GM18858 (cell line): ENCODE results near the gene ST3GAL3.

Experiments
- ATAC-seq: cut with Tn5 transposase; IDR thresholded peaks from one replicate; pipeline ENCODE4 v1.9.1; 2021; ENCODE audit not compliant: unreplicated experiment

ST3GAL3 gene

GRCh38 chr1:43849670-43850069 lies 142.3 kb downstream of the ST3GAL3 start:
- ATAC-seq = no peak

DNA sequence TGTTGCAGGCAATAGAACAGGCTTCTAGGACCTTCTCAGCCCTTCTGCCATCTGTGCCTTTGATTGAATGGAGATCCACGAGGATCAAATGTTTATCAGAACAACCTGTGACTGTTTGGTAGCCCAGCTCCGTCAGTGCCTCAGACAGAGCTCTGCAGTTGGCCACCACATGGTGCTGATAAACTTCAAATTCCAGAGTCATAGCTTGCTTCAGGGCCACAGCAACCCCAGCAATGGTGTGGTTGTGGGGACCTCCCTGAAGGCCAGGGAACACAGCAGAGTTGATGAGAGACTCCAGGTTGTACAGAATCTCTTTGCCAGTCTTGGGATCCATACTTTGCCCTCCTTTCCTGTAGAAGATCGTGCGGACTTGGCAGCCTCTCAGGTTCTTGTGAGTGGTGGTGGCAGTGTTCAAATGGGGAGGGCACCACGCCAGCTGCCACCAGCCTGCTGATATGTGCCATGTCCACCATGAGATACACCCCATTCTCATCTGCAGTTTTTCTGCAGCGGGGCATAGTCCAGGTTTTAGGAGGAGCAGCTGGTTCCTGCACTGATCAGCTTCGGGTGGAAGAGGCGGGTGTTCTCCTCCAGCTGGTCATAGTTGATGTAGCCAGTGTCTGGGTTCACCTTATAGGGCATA lies 143.4 kb downstream of the ST3GAL3 start:
- ATAC-seq = no peak

GRCh38 chr1:43851561-43852338 lies 144.4 kb downstream of the ST3GAL3 start:
- no peak for ATAC-seq

GRCh38 chr1:43853161-43853921 lies 146.0 kb downstream of the ST3GAL3 start:
- no peak for ATAC-seq

- ATAC-seq = no peak
These were observed 147.1 kb downstream of the ST3GAL3 start for GRCh38 chr1:43854473-43854872.

GRCh38 chr1:43856188-43856587 lies 148.9 kb downstream of the ST3GAL3 start:
- no peak for ATAC-seq

GRCh38 chr1:43857163-43857562 lies 149.8 kb downstream of the ST3GAL3 start:
- ATAC-seq = no peak

DNA sequence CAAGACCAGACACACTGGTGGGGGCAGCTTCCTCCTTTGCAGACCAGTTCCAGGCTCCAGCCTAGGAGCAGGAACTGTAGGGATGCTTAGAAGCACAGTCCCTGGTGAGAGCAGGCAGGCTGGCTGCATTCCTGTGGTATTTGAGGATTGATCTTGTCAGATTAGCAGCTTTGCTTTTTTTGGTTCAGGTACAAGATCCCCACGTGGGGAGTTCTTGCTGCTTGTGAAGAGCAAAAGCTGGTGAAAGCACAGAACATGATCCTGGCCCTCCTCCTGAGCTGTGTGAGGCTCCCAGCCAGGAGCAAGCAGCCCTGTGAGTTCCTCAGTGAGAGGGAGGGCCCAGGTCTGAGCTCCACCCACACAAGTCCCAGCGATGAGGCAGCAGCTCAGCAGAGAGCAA lies 151.0 kb downstream of the ST3GAL3 start:
- ATAC-seq = no peak

- ATAC-seq = no peak
These were observed 154.0 kb downstream of the ST3GAL3 start for GRCh38 chr1:43861337-43861736.

GRCh38 chr1:43861988-43862735 lies 154.8 kb downstream of the ST3GAL3 start:
- ATAC-seq = no peak

DNA sequence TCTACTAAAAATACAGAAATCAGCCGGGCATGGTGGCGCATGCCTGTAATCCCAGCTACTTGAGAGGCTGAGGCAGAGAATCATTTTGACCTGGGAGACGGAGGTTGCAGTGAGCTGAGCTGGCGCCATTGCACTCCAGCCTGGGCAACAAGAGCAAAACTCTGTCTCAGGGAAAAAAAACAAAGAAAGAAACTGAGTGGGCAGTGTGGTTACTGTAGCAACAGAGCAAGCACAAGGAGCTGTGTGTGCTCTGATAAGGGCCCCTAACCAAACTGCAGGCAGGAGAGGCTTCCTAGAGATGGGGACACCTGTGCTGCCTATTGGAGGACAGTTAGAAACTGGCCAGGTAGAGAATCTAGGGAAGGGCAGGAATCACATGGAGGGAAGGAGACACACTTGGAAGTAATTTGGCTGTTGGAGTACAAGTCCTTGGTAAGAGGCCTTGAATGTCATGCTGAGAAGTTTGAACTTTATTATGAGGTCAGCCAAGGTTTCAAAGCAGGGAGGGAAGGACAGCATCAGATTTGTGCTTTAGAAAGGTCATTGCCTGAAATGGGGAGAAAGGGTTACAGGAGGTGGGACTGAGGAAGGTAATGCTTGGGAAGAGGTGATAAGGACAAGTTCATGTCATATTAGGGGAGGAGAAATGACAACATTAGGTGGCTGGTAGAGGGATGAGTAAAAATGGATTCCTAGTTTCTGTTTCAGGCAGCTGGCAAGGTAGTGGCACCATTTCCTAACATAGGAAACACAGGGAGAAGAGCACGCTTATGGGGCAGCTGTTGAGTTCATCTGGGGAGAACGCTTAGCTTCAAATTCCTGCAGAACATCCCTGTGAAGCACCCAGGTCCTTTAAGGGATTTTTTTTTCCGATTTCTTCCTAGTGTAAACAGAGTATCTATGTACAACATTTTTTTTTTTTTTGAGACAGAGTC lies 157.0 kb downstream of the ST3GAL3 start:
- ATAC-seq = no peak

- ATAC-seq = no peak
These were observed 158.9 kb downstream of the ST3GAL3 start for GRCh38 chr1:43866201-43866600.

DNA sequence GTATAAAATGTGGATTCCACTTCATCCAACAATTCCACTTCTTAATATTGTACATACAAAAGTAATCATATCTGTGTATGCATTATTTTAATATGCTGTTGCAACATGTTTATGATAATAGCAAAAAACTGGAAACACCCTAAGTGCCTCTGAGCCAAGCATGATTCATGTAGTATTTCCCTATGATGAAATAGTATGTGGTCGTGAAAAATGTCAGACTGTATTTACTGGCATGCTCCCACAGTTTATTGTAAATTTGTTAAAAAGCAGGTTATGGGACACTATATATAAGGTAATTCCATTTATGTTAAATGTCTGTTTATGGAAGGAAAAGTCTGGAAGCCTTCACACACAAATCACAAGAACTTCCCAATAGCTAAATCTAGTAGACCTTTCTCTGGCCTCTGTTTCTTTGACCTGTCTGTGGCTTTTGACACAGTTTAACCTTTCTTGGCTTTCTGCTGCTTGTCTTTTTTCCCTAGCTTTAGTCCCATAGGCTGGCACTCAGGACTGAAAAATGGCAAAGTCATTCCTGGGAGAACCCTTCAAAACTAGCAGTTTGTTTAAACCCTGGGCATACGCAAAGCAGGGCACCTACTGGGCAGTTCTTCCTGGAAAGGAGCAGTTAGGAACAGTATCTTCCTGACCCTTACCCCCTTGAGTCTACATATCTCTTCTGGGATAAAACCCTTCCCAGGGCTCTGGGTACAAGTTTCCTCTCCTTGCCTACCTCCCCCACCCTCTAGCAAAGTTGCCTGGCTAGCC lies 160.8 kb downstream of the ST3GAL3 start:
- ATAC-seq = no peak

GRCh38 chr1:43868741-43869067 lies 161.4 kb downstream of the ST3GAL3 start:
- ATAC-seq = no peak

DNA sequence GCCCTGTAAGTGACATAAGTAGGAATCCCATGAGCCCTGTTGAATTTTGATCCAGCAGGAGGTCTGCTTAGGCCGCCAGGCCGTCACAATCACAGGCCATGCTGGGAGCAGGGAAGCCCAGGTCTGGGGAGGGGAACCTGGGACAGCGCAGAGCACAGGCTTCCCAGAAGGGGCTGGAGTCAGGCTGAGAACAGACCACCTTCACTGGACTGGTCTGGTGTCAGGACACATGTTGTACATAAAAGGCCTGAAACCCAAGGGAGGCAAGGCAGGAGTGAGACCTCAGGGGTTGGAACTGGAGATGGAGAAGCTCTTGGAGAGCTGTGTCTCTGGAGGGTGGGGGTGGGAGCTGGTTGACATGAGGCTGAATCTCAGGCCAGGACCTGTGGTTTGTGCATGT lies 163.0 kb downstream of the ST3GAL3 start:
- no peak for ATAC-seq

GRCh38 chr1:43871181-43871910 lies 164.0 kb downstream of the ST3GAL3 start:
- no peak for ATAC-seq

DNA sequence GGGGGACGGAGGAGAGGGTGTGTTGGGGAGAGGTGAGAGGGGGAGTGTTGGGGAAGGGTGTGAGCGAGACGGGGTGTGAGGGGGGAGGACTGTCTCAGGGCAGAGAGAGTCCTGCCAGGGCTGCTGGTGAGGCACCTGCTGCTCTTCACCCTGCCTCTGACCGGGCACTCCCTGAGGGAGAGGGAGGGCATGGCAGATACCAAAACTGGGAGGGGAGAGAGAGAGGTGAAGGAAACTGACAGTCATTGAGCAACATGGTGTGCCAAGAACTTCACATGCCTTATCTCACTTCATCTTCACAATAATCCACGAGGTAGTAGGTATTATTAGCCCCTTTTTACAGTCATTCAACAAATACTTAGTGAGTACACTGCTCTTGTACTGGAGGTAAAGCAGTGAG lies 164.9 kb downstream of the ST3GAL3 start:
- ATAC-seq = no peak

DNA sequence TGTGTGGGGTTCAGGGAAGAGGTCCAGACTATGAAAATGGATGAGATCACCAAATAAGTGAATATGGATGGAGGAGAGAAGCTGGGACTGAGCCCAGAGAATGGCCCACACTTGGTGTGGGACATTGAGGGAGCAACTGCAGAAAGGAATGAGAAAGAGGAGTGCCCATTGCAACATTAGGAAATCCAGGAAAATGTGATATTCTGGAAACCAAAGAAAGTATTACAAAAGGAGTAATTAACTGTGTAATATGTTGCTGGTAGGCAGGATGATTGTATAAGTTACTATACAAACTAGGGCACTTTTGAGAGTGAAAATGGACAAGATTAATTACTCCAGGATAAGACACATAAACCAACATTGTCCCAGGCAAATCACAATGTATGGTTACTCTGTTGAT lies 166.5 kb downstream of the ST3GAL3 start:
- no peak for ATAC-seq

DNA sequence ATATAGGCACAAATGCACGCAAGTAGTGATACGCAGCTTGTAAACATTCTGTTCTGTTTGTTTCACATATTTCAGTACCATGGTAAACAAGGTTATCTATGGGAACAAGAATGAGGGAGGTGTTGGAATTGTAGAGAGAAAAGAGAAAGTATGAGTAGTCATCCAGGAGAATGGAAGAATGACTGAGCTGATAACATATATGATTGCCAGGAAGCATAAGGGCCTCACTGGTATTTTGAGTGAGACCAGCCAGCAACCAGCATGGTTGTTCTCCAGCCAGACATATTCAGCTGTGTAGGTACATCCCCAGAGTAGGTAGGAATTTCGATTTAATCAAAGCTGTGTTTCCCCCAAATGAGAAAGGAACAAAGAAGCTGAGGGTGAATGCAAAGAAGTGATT lies 167.4 kb downstream of the ST3GAL3 start:
- no peak for ATAC-seq
